Mesothelial cell of epicardium (in vitro differentiated cells): ENCODE measurements around the gene ETS1. TPM values are rescaled to one million over a fixed set of nuclear protein-coding genes. Genes with fewer than 3 reads are reported as not detected.

Experiments
- DNase-seq, 2 experiments: peaks; one replicate each; pipeline ENCODE4 v3.0.0; 2021; ENCODE audit warnings: low spot score in 2 of 2; ENCODE audit not compliant: unreplicated experiment in 2 of 2
- H3K27ac Mint-ChIP-seq: 2 replicates; pipeline ENCODE4 v1.8.0; 2021; ENCODE audit warnings: mixed read lengths
- H3K27me3 Mint-ChIP-seq: 2 replicates; pipeline ENCODE4 v1.8.0; 2021; ENCODE audit warnings: low read depth, mixed read lengths
- H3K36me3 Mint-ChIP-seq: 2 replicates; pipeline ENCODE4 v1.8.0; 2021; ENCODE audit warnings: mixed read lengths
- H3K4me1 Mint-ChIP-seq: 2 replicates; pipeline ENCODE4 v1.8.0; 2021; ENCODE audit warnings: mixed read lengths
- H3K4me3 Mint-ChIP-seq: 2 replicates; pipeline ENCODE4 v1.8.0; 2021; ENCODE audit warnings: mild to moderate bottlenecking, moderate library complexity, mixed read lengths
- H3K9me3 Mint-ChIP-seq: 2 replicates; pipeline ENCODE4 v1.8.0; 2021; ENCODE audit warnings: mixed read lengths
- total RNA-seq: library from RNA; stranded (reverse); gene quantifications from 3 replicates; pipeline ENCODE4 v1.2.1, GENCODE V29; 2021
- TF ChIP-seq, protein P1 (sequence below): fragments of 200-600 bp; sonication (generic); IDR thresholded peaks from one replicate; pipeline ENCODE4 v1.5.0; 2021; ENCODE audit warnings: antibody characterized with exemption; ENCODE audit not compliant: unreplicated experiment

The ETS1 gene
- total RNA-seq, 1 donor from 2014 or later = 29.7 TPM

DNA sequence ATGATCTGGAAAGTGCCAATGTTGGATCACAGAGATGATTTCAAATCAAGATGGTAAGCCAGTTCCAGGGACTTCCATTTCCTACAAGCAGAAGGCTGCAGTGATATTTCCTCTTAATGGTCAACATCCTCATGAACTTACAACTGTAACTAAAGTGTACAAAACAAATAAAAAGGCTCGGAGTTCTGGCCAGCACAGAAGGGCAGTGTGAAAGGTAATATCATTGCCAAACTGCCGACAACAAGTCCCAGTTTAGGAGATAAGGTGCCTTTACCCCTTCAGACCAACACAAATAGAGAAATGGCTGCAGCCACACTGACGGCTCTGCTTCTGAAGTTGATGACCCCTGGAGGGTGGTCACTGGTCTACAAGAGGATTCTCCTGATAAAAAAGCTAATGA lies 91.1 kb downstream of the ETS1 start:
- H3K27ac Mint-ChIP-seq = peak overlapping the region; percentile 89
- no peaks in the 10 kb centered on the region for H3K9me3 Mint-ChIP-seq
- H3K27me3 Mint-ChIP-seq = no peaks in the 10 kb centered on the region
- TF ChIP-seq, protein P1, sequence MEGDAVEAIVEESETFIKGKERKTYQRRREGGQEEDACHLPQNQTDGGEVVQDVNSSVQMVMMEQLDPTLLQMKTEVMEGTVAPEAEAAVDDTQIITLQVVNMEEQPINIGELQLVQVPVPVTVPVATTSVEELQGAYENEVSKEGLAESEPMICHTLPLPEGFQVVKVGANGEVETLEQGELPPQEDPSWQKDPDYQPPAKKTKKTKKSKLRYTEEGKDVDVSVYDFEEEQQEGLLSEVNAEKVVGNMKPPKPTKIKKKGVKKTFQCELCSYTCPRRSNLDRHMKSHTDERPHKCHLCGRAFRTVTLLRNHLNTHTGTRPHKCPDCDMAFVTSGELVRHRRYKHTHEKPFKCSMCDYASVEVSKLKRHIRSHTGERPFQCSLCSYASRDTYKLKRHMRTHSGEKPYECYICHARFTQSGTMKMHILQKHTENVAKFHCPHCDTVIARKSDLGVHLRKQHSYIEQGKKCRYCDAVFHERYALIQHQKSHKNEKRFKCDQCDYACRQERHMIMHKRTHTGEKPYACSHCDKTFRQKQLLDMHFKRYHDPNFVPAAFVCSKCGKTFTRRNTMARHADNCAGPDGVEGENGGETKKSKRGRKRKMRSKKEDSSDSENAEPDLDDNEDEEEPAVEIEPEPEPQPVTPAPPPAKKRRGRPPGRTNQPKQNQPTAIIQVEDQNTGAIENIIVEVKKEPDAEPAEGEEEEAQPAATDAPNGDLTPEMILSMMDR = no peak
- no peak for DNase-seq
- H3K36me3 Mint-ChIP-seq = no peaks in the 10 kb centered on the region
- H3K4me3 Mint-ChIP-seq = no peak overlapping the region
- H3K4me1 Mint-ChIP-seq = peaks cover 62% of the 10 kb centered on the region

DNA sequence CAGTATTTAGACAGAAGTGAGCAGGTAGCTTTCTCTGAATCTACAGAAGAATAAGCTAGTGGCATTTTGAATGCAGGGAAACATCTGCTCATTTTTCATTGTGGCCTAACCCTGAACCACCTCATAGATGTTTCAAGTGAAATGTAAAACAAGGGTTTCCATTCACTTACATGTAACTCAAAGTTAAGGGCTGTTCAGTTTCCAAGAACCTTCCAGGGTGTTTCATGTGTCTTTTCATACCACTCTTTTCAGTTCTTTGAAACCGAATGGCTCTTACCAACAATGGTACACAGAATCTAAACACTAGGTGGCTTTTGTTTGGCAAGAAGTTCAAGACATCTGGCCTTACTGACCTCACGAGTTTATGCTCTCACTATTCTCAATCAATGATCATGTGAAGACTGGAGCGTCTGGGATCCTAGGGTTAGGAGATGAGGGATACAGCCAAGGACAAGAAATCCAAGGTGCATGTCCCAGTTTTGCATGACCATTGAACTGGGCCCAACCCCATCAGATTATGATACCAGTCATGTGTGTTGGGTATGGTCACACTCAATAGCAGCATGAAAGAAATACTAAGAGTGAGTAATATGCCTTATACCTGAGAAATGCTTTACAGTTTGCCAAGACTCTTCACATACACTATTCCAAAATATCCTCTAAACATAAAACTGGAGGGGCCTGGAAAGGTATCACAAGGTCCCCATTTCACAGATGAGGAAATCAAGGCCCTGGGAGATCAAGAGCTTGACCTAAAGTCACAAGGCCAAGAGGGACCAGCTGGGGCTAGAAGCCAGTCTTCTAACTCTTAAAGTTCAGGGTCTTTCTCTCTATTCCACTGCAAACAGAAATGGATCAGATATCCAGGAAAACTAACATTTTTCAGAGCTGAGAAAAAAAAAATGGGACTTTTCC lies 92.7 kb downstream of the ETS1 start:
- H3K27ac Mint-ChIP-seq = peak overlapping the region; percentile 58
- peaks cover 48% of the 10 kb centered on the region for H3K4me1 Mint-ChIP-seq
- no peaks in the 10 kb centered on the region for H3K9me3 Mint-ChIP-seq
- no peaks in the 10 kb centered on the region for H3K27me3 Mint-ChIP-seq
- no peak for DNase-seq
- H3K36me3 Mint-ChIP-seq = peaks cover 2% of the 10 kb centered on the region
- H3K4me3 Mint-ChIP-seq = no peak overlapping the region
- TF ChIP-seq, protein P1 = no peak

DNA sequence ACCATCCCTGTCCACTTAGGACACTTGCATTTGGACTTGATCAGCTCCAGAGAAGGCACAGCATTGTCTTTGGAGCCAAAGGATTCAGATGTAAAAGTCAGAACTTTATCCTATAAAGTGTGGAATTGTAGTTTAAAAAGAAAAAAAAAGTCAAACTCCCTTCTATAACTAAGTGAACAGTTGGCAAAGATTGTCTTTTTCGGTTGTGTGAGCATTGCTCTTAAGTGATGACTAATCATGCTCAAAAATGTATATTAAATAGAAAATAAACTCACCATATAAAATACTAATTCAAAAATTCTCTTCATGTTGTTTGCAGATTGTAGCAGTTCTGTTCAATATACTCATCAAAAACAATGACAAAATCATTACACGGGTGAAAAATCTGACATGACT lies 93.8 kb downstream of the ETS1 start:
- Mint-ChIP-seq H3K27ac (no peak overlapping the region), H3K4me3 (no peak overlapping the region), H3K4me1 (peaks cover 37% of the 10 kb centered on the region), H3K27me3 (no peaks in the 10 kb centered on the region), H3K9me3 (no peaks in the 10 kb centered on the region), H3K36me3 (peaks cover 8% of the 10 kb centered on the region)
- DNase-seq = no peak
- TF ChIP-seq, protein P1 = no peak

DNA sequence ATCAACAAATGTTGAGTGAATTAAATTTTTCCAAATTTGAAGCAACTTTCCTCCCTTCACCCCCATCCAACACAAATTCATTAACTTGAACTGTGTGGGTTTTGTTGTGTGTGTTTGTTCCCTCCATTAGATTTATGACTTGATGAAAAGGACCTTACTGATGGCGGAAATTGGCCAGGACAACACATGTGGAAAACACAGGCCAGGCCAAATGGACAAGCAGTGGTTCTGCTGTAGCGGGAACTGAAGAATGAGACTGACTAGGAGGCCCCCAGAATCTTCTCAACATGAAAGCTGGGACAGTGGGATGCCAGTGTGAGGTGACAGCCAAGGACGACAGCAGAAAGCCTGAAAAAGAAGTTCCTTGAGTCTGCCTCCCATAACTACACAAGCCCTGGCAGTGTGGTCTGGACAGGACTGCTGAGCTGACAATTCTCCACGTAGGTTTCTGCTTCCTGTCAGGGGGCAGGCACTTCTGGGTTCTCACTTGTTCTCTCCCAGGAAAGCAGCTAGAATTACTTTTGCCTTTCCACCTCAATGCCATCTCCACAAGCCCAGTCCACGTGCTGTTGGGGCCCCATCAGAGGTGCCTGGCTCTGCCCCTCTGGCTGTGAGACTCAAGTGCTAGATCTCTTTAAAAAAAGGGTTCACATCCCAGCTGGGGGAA lies 94.3 kb downstream of the ETS1 start:
- no peaks in the 10 kb centered on the region for H3K9me3 Mint-ChIP-seq
- H3K27ac Mint-ChIP-seq = no peak overlapping the region
- H3K36me3 Mint-ChIP-seq = peaks cover 8% of the 10 kb centered on the region
- TF ChIP-seq, protein P1 = no peak
- no peak overlapping the region for H3K4me3 Mint-ChIP-seq
- no peak for DNase-seq
- no peaks in the 10 kb centered on the region for H3K27me3 Mint-ChIP-seq
- H3K4me1 Mint-ChIP-seq = peaks cover 33% of the 10 kb centered on the region

DNA sequence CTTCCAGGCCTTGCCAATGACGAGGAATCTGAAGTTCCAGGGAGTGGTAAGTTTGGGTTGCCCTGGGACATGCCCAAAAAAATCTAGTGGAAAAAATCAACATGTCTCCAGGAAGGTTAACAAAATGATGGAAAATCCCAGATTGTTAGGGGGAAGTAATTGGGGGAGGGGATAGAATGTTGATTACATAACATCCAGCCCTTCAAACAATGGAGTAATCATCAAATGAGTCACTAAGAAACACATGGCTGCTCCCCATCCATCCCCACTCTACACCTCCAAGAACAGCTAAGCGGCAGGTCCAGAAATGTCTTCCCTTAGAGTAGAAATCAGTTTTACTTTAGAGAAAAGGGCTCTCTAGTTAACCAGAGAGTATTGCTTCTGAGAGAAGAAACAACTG lies 94.9 kb downstream of the ETS1 start:
- Mint-ChIP-seq H3K27me3 (no peaks in the 10 kb centered on the region), H3K4me1 (peaks cover 28% of the 10 kb centered on the region), H3K27ac (no peak overlapping the region), H3K36me3 (peaks cover 8% of the 10 kb centered on the region), H3K9me3 (no peaks in the 10 kb centered on the region), H3K4me3 (no peak overlapping the region)
- DNase-seq = no peak
- TF ChIP-seq, protein P1 = no peak
